Heart right ventricle (tissue), 16 donors: ENCODE data around the gene EDN2. TPM values are rescaled to one million over a fixed set of nuclear protein-coding genes. Genes with fewer than 3 reads are reported as not detected.

Source experiments
- ATAC-seq, 8 donors: fragments of 200-7000 bp; cut with Tn5 transposase; one replicate each; pipeline ENCODE4 v1.9.1; 2020; ENCODE audit warnings: mild to moderate bottlenecking in 8 of 8, moderate library complexity in 8 of 8, moderate number of reproducible peaks in 1 of 8
- DNase-seq, 2 donors: peaks; one replicate each; pipeline ENCODE4 v3.0.0-alpha.2; 2020
- H3K27ac ChIP-seq, 10 donors: fragments of 200-600 bp; sonication (generic) in 2 of 10; one replicate each; pipeline versions ENCODE4 v1.5.0 to v1.8.0; 2020 to 2022; ENCODE audit warnings: mild to moderate bottlenecking in 3 of 10
- H3K27me3 ChIP-seq, 7 donors: fragments of 200-600 bp; one replicate each; pipeline ENCODE4 v1.8.0; 2021 to 2022; ENCODE audit warnings: mild to moderate bottlenecking in 2 of 7
- H3K36me3 ChIP-seq, 9 donors: fragments of 200-600 bp; sonication (generic) in 1 of 9; one replicate each; pipeline versions ENCODE4 v1.5.0 to v1.8.0; 2020 to 2022; ENCODE audit warnings: mild to moderate bottlenecking in 2 of 9
- H3K4me1 ChIP-seq, 9 donors: fragments of 200-600 bp; sonication (generic) in 1 of 9; one replicate each; pipeline versions ENCODE4 v1.5.0 to v1.8.0; 2020 to 2022; ENCODE audit warnings: mild to moderate bottlenecking in 4 of 9
- H3K4me3 ChIP-seq, 10 donors: fragments of 200-600 bp; sonication (generic) in 2 of 10; one replicate each; pipeline versions ENCODE4 v1.5.0 to v1.8.0; 2020 to 2022; ENCODE audit warnings: mild to moderate bottlenecking in 7 of 10, moderate library complexity in 2 of 10
- H3K9me3 ChIP-seq, 11 donors: fragments of 200-600 bp in 10 of 11; sonication (generic) in 2 of 11; one replicate each; pipeline versions ENCODE4 v1.5.0 to v1.8.0; 2013 to 2022; ENCODE audit warnings: mild to moderate bottlenecking in 2 of 11, control low read depth in 1 of 11, moderate library complexity in 1 of 11
- WGBS, 2 donors: extraction: QIAGEN DNeasy Blood & Tissue Kit; methylation state at CpG; one replicate each; pipeline ENCODE4 v1.1.7; 2013; ENCODE audit warnings: inconsistent platforms in 1 of 2; 5-methylcytosine and 5-hydroxymethylcytosine counted together
- intact Hi-C, 10 donors: fragments of 100-400 bp; cut with DNase I; formaldehyde crosslinking; loops; one replicate each; pipeline versions ENCODE4 v1.11.1 to v1.14.2; 2022
- polyA plus RNA-seq, 2 donors: library from polyadenylated mRNA; stranded (reverse); fragments of 200-250 nt; gene quantifications; one replicate each; pipeline ENCODE4 v1.2.3, GENCODE V29; 2013
- total RNA-seq, 10 donors: library from RNA; stranded (reverse); fragmentation: NEBNext Ultra II Directional in 3 of 10; extraction: Animal tissue kit (Norgen Biotek cat#: 25700) in 3 of 10; gene quantifications; one replicate each; pipeline versions ENCODE4 v1.2.1 to v1.2.4, GENCODE V29; 2021 to 2023
- TF ChIP-seq, protein P1 (sequence below), 9 donors: fragments of 200-600 bp; sonication (generic) in 2 of 9; IDR thresholded peaks; one replicate each; pipeline versions ENCODE4 v1.5.0 to v1.8.0; 2021 to 2022; ENCODE audit warnings: antibody characterized with exemption in 9 of 9, mild to moderate bottlenecking in 5 of 9, moderate library complexity in 1 of 9
- donor health status: Arrhythmogenic right ventricular cardiomyopathy.
- donor health status: ischemic (EF 13 %, LVEDD 7.1; RV severe dilation, severe dysfunction).
- donor health status: healthy with polysubstance abuse.
- donor health status: DM: no; HTN: yes; CAD: no.
- donor health status: DM: no; HTN: no; CAD: no.
- donor health status: ischemic (EF 25% LVEDD 6.9; RV normal size, moderate dysfunction).
- donor health status: ischemic (EF 25% LVEDD 5.7; RV mildly dilated, moderate dysfunction).
- donor health status: healthy.
- donor health status: DM: yes; HTN: yes; CAD: no.
- donor health status: Ischemic cardiomyopathy.
- donor health status: ischemic (EF 35%, LVEDD 5.7; RV mildly dilated, moderate dysfunction).
- donor health status: nonischemic (EF 11% LVEDD 7.7; RV severe dilation, severe dysfunction).
- donor health status: DM: yes; HTN: yes; CAD: no.
- donor health status: PGD.
- donor health status: ischemic (EF 29% LVEDD 5.4; RV normal size, mild dysfunction).
- donor health status: nonischemic (EF 23%, LVEDD 6.1; RV moderate dilation, normal function).

The EDN2 gene
- total and polyA plus RNA-seq, 12 donors: 0.30 to 8.5 (median 1.0) TPM; not detected in 5

GRCh38 chr1:41528106-41528505 lies 43.6 kb upstream of the EDN2 start:
- Histone ChIP-seq H3K9me3 (no peaks in the 10 kb centered on the region), H3K27me3 (no peaks in the 10 kb centered on the region), H3K4me3 (no peak overlapping the region), H3K36me3 (peaks cover 0 to 8% (median 0%) of the 10 kb centered on the region in 9 donors), H3K27ac (no peak overlapping the region), H3K4me1 (no peaks in the 10 kb centered on the region)
- intact Hi-C loops: no loop called here
- WGBS, 2 donors: 95% methylated on average over 3 of the region's 3 CpGs
- TF ChIP-seq, protein P1, sequence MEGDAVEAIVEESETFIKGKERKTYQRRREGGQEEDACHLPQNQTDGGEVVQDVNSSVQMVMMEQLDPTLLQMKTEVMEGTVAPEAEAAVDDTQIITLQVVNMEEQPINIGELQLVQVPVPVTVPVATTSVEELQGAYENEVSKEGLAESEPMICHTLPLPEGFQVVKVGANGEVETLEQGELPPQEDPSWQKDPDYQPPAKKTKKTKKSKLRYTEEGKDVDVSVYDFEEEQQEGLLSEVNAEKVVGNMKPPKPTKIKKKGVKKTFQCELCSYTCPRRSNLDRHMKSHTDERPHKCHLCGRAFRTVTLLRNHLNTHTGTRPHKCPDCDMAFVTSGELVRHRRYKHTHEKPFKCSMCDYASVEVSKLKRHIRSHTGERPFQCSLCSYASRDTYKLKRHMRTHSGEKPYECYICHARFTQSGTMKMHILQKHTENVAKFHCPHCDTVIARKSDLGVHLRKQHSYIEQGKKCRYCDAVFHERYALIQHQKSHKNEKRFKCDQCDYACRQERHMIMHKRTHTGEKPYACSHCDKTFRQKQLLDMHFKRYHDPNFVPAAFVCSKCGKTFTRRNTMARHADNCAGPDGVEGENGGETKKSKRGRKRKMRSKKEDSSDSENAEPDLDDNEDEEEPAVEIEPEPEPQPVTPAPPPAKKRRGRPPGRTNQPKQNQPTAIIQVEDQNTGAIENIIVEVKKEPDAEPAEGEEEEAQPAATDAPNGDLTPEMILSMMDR (IDR thresholded peaks at IDR 0.05): no peak
- DNase-seq (no peak), ATAC-seq (no peak)

GRCh38 chr1:41526956-41527561 lies 42.6 kb upstream of the EDN2 start:
- 98 to 99% methylated on average over 4 of the region's 4 CpGs for WGBS, 2 donors
- Histone ChIP-seq H3K27ac (no peak overlapping the region), H3K4me3 (no peak overlapping the region), H3K27me3 (no peaks in the 10 kb centered on the region), H3K4me1 (no peaks in the 10 kb centered on the region), H3K9me3 (no peaks in the 10 kb centered on the region), H3K36me3 (peaks cover 0 to 16% (median 0%) of the 10 kb centered on the region in 9 donors)
- intact Hi-C loops: no loop called here
- DNase-seq (no peak), ATAC-seq (no peak)
- TF ChIP-seq, protein P1 (IDR thresholded peaks at IDR 0.05): no peak

- Histone ChIP-seq H3K4me3 (no peak overlapping the region), H3K4me1 (no peaks in the 10 kb centered on the region), H3K36me3 (peaks cover 0 to 18% (median 0%) of the 10 kb centered on the region in 9 donors), H3K27me3 (no peaks in the 10 kb centered on the region), H3K9me3 (no peaks in the 10 kb centered on the region), H3K27ac (no peak overlapping the region)
- ATAC-seq: no peak
- WGBS, 2 donors: 87 to 93% methylated on average over 18 of the region's 18 CpGs
- intact Hi-C loops: no loop called here
- TF ChIP-seq, protein P1 (IDR thresholded peaks at IDR 0.05): no peak
- no peak for DNase-seq
Observed at GRCh38 chr1:41525891-41526587, 41.6 kb upstream of the EDN2 start.

DNA sequence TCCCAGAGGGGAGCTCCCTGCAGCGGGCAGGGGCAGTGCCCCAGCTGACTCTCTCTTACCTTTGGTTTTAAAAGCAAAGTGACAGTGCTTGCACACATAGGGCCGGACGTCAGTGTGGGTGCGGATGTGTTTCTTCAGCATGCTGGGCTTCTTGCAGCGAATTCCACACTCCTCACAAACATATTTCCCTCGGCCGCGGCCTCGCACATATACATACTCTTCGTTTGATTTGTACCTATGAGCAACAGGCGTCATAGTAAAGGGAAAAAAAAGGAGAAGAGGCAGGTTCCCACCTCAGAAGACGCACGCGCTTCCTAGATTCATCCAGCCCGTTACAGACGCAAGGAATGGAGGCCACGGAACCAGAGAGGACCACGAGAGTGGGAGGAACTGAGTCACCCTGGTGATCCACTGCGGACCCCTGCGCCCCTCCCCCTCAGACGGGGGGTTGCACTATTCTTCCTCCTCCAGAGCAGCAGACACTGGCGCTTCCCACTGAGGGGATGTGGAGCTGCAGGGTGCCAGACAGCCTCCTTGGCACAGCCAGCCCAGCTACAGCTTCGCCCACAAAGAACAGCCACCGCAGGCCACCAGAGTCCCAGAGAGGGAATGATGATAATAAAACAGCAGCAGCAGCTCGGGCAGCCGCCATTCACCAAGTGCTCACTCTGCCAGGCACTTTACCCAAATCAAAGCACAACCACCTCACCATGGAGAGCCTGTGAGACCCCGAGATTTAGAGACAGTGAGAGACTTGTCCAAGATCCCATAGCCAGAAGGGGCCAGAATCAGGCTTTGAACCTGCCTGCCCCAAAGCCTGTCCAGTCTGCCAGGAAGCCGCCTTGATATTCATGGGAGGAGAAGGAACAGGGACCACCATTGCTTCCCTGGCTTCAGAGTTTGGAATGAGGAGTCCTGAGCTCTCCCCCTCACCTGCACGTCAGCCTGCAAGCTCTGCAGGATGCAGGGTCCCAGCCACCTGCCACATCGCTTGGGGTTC lies 40.5 kb upstream of the EDN2 start:
- Histone ChIP-seq H3K4me1 (no peaks in the 10 kb centered on the region), H3K27ac (no peak overlapping the region), H3K27me3 (no peaks in the 10 kb centered on the region), H3K9me3 (no peaks in the 10 kb centered on the region), H3K36me3 (peaks cover 0 to 22% (median 0%) of the 10 kb centered on the region in 9 donors), H3K4me3 (no peak overlapping the region)
- no peak for DNase-seq
- intact Hi-C loops: no loop called here
- ATAC-seq: no peak
- 93 to 95% methylated on average over 30 of the region's 30 CpGs for WGBS, 2 donors
- TF ChIP-seq, protein P1 (IDR thresholded peaks at IDR 0.05): no peak
